SK-N-MC (cell line): ENCODE results near the gene RAB6B.

Experiments used
- EZH2 ChIP-seq: fragments of 200-600 bp; sonication (generic); IDR thresholded peaks from one replicate; pipeline ENCODE4 v1.6.1; 2017; ENCODE audit warnings: antibody characterized with exemption
- FOXP2 ChIP-seq: optimal IDR thresholded peaks from 2 replicates; pipeline ENCODE3; 2011; ENCODE audit warnings: mild to moderate bottlenecking, moderate library complexity; ENCODE audit not compliant: insufficient read depth; ENCODE audit errors: extremely low read length, control extremely low read depth
- POLR2AphosphoS5 ChIP-seq: IDR thresholded peaks from 2 replicates; pipeline ENCODE4 v1.6.1; 2012; ENCODE audit warnings: mild to moderate bottlenecking, low read depth, low read length, borderline replicate concordance

DNA sequence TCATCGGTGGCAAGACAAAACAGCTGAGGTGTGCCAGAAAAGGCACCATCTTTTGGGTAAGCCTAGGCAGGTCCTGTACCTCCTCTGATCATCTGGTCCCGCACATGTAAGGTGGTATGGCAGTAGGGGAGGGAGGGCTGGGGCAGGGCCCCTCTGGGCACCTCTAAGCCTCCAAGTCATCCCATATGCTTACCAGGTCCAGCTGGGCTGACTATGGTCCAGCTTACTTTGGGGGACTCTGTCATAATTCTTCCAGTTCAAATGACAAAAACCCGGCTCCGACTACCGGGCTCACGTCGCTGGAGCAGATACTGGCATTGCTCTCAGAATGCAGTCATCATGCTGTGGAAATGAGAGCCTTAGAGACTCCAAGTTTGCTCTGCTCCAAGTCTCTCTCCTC is 1.9 kb upstream of the RAB6B start:
- TF ChIP-seq EZH2, result no peak
- no peak for TF ChIP-seq FOXP2
- no peak for TF ChIP-seq POLR2AphosphoS5
